Uterus (tissue), 2 donors: Measurements from ENCODE around the gene MAPT.

Source experiments
- CTCF ChIP-seq, 4 experiments: fragments of 200-600 bp in 2 of 4; fragments of 450-650 bp in 2 of 4; sonication (generic) in 2 of 4; IDR thresholded peaks; one replicate each; pipeline ENCODE4 v1.5.1; 2016 to 2019; ENCODE audit warnings: antibody characterized with exemption in 4 of 4, mild to moderate bottlenecking in 2 of 4, moderate library complexity in 1 of 4
- POLR2A ChIP-seq, 2 donors: fragments of 450-650 bp; IDR thresholded peaks; one replicate each; pipeline ENCODE4 v1.6.1; 2016; ENCODE audit warnings: antibody characterized with exemption in 2 of 2, mild to moderate bottlenecking in 1 of 2, moderate library complexity in 1 of 2

GRCh38 chr17:45869676-45870341 lies 24.5 kb upstream of the MAPT start:
- TF ChIP-seq CTCF (IDR thresholded peaks at IDR 0.05) (no peak), POLR2A (IDR thresholded peaks at IDR 0.05) (no peak)
